Cortex of kidney (tissue), 1 donor: Measurements from ENCODE around the gene CCDC69.

ENCODE experiments used
- DNase-seq: peaks from one replicate; lab custom pipeline; 2025; lab: John Stamatoyannopoulos, UW

CCDC69 gene

DNA sequence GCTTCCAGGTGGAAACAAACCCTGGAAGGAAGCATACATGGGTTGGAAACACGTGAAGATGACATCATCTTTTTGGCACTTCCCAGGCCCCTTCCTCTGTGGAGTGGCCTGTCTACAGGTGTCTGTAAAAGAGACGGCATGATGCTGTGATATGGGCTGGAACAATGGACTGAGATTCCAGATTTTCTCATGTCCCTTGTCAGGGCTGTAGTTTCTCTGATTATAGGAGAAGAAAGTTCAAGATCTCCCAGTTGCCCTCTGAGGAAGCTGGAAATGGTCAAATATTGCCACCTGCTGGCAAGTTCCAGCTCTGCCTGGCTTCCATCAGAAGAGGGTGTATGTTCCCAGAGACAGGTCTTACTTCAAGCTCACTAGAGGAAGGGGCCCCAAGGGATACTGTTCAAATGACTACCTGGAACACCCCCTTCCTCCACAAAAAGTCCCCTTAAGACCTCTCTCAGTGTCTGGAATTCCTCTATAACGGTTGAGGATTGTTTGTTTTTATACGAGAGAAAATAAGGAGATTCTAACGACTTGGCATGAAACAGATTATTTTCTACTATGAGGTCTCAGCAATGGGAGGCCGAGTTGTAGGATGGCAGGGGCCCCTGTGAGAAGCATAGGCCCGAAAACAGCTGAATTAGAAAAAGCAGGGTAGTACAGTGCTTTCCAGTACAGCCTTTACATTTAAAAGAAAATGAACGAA lies 59.1 kb downstream of the CCDC69 start:
- DNase-seq, result no peak

DNA sequence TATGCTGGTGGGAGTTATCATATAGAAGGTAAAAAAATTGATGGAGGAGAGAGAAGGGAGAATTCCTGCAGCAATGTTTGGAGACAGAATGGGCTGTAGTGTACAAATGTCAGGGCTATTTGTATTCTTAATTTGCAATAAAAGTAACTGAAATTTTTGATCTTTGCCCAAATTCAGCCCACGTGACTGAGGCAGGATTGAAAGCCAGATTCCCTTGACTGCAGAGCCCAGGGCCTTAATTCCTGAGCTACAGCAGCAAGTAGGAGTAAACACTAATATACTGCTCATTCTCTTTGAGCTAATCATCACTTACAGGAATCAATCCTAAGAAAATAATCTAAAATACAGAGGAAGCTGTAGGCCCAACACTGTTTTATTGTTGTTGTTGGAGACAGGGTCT lies 61.1 kb downstream of the CCDC69 start:
- DNase-seq, result no peak

DNA sequence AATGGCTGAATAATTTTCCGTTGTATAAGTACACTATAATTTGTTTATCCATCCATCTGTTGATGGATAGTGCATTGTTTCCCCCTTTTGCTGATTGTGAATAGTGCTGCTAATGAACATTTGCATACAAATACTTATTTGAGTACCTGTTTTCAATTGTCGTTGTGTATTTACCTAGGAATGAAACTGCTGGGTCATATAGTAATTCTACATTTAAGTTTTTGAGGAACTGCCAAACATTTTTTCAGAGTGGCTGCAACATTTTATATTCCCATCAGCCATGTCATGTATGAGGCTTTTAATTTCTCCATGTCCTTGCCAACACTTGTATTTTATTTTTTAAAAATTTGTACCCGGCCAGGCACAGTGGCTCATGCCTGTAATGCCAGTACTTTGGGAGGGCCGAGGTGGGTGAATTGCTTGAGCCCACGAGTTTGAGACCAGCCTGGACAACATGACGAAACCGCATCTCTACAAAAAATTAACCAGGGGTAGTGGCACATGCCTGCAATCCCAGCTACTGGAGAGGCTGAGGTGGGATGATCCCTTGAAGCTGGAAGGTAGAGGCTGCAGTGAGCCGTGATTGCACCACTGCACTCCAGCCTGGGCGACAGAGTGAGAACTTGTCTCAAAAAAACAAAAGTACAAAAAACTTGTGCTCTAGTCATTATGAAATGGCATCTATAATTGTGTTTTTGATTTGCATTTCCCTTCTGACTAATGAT lies 64.1 kb downstream of the CCDC69 start:
- no peak for DNase-seq

DNA sequence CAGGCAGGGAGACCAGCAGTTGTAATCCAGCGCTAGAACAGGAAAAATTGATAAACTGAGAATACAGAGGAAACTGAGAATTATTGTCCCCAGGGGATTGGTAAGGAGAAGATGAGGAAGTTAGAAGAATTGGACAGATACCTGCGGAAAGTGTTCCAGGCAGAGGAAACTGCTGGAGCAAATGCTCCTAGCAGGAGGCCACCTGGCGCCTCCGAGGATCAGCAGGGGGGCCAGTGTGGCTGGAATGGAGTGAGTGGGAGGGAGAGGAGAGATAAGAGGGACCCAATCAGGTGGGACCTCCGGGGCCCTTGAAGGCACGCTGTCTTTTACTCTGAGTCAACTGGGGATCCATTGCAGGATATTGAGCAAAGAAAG lies 65.6 kb downstream of the CCDC69 start:
- DNase-seq, result no peak

DNA sequence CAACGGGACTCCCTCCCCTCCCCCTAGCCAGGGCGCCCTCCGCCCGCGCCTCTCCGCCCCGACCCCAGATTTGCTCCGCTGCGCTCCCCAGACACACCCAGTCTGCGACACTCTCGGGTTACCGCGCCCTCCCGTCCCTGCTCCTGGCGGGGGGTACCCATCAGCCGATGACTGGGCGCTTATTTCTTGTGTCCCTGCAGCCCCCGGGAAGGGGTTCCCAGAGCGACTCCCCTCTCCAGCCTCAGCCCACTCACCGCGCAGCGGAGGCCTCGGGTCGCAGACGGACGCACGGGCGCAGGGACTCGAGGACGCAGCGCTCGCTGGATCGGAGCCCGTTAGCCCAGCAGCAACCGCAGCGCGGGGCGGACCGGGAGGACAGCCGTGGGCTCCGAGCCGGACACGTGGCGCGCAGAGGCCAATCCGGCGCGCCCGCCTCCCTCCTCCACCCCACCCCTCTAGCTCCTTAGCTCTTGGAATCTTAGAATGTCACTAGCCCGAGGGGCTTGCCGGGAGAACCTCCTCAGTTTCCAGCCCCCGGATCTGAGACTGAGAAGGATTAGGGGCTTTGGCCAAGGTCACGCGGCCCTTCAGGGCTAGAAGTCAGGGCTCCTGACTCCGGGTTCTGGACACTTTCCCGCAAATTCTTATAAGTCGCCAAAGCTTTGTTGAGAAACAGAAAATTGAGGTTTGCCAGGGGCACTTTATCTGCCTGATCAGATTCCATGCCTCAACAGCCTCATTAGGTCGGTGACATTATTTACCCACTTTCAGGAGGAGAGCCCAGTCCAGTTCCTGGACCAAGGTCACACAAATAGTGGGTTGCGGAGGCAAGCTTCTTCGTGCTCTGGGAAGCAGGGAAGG lies 66.2 kb downstream of the CCDC69 start, which contains the start of gene ANXA6:
ANXA6 (minus strand) TSS at position 354 of the 861 bp plus-strand sequence. CDS start 9,878 bp downstream, outside the sequence.
- no peak for DNase-seq

DNA sequence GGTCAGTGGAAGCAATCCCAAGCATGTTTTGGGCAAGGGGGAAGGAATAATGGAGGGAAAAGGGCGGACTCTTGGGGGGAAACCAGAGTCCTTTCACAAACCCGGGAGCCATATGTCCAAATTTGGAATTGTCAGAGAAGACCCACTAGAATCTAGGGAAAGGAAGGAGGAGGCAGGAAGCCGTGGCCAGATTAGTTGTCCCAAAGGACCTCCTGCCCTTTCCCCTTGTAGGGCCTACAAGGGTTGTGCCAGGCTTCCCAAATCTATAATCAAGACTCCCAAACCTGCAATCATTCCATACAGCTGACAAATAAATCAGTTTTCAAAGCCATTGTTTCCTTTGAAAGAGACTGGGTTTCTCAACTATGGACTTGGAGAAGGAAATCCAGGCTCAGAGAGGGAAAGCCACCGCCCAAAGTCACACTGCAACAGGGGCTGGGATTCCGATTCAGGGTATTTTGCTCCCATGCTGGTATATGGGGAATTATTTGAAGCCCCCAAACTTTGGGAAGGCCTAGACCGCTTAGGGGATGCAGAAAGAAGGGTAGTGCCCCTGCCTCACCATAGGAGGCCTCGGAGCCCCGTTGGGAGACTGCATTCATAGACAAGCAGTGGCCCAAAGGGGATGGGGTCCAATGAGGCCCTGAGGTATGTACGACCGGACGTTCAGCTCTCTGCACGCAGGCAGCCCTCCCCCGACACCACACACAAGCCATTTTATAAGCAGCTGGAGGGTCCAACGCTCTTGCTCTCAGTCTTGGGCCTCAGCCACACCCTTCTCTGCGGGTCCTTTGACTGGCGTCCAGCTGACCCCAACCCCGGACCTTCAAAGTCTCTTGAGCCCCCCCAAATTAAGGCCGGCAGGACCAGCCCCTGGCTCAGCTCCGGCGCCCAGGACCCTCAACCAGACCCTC lies 67.1 kb downstream of the CCDC69 start:
- no peak for DNase-seq

DNA sequence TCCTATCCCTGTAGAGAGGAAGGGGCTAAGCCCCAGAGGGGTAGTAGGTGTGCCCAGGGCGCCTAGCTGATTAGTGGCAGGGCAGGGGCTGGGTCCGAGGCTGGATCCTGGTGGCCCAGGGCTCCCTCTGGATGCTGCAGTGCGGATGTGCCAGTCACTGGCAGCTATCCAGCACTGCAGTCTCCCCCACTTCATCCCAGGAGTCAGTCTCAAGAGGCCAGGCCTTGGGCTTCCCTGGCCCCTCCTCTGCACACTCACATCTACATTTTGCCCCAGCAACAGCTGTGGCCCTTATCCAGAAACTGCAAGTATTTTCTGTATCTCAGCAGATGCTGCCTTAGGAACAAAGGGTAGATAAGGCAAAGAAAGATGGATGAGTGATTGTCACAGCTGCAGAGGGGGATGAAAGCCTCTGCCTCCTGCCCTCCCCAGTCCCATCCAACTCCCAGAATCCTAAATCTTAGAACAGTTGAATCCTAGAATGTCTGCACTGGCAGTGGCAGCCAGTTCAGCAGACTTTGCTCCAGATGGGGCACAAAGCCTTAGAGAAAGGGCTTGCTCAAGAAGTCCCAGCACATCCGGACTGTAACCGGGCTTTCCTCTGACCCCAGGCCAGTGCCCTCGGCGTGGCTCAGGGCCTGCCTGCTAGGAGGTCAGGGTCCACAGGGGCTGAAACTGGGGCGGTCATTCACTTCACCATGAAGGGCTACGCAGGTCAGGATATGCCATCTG lies 68.0 kb downstream of the CCDC69 start:
- no peak for DNase-seq

DNA sequence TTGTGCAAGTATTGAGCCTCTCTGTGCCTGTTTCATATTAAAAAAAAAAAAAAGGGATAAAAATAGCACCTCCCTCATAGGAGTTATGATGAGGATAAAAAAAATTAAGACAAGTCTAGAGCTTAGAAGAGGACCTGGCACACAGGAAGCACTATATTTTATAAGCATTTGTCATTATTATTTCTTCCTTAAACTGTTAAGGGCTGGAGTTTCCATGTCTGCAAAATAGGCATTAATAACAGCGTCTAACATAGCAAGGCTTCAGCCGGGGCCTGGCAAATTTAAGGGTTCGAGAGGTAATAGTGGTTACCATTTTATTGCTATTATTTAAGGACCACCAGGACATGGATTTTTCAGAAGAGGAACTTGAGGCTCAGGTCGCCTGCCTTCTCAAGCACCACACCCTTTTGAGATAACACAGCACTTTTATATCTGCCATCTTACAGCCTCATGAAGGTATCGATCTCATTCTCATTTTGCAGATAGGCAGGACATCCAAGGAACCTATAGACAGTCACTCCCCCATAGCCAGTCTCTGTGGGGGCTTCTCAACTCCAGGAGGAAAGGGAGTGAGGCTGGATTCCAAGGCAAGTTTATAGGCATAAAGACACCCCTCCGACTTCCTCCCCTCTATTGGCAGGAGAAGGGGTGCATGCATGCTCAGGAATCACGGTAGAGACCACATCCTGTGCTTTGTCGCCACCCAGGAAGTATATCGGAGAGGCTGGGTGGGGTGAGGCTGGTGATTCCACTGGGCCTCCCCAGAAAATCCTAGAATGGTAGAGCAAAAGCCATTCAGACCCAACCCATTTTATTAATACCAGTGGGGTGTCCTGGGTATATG lies 68.7 kb downstream of the CCDC69 start:
- DNase-seq, result no peak

DNA sequence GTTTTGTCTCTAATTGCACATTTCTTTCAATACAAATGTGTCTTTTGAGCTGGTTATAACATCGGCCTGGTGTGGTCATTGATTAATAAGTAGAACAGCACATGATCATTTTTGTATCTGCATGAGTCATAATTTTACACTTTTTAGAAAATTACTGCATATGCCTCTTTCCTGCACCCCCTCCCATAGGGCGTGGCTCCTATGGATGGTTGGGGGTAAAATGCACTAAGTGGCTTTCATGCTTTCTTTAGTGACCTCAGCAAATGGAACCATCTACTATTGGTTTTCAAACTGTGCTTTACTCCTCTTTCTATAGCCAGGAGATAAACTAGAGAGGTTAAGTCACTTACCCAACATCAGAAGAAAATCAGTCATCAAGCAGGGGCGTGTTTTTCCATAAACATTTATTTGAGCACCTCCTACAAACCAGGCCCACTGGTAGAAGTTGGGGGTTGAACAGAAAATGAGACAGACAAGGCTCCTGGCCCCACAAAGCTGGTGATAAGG lies 70.1 kb downstream of the CCDC69 start:
- DNase-seq, result no peak

DNA sequence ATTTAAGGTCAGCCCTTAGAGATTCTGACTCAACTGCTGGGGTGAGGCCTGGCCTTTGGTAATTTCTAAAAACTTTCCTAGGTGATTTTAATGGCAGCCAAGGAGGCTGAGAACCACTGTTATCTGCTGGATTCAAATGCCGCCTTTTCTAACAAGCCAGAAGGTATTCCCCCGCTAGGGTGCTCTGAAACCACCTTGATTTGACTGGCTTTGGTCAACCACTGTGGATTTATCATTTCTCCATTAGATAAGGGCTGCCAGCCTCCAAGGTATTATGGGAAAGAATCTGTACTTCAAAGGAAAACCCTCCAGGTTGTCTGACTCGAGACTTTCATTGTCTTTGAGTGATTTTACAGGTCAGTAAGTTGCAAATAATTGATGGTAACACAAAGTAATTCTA lies 70.6 kb downstream of the CCDC69 start:
- DNase-seq, result no peak

DNA sequence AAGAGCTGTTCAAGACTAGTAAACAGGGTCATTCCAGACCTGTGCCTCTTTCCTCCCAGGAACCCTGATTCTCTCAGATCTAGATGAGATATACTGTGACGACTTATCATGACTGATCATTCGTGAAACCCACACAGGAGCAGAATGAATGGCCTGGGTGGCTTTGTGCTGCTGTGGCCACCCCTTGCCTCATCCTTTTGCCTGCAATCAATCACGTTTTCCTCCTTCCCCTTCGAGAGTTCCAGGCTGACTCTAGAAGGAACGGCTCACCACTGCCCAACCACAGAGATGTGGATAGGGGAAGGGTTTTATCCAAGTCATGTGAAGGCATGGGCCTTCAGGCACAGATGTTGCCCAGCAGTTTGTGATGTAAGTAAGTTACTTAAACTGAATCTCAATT lies 72.1 kb downstream of the CCDC69 start:
- DNase-seq, result no peak

DNA sequence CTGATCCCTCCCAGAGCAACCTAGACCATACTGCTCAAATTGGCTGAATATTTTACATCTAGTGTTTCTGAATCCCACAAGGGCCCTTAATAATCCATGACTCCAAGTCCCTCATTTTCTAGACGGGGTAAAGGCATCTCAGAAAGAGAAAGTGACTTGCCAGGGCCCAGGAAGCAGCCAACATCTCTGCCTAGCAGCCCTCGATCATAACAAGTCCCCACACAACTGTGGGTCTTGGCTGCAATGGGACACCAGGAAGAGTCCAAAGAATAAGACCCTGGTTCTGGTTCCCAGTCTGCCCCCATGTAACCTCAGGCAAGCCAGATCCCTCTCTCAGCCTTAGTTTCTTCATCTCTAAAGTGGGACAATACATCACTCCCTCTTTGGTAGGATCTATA lies 72.6 kb downstream of the CCDC69 start:
- DNase-seq, result no peak

DNA sequence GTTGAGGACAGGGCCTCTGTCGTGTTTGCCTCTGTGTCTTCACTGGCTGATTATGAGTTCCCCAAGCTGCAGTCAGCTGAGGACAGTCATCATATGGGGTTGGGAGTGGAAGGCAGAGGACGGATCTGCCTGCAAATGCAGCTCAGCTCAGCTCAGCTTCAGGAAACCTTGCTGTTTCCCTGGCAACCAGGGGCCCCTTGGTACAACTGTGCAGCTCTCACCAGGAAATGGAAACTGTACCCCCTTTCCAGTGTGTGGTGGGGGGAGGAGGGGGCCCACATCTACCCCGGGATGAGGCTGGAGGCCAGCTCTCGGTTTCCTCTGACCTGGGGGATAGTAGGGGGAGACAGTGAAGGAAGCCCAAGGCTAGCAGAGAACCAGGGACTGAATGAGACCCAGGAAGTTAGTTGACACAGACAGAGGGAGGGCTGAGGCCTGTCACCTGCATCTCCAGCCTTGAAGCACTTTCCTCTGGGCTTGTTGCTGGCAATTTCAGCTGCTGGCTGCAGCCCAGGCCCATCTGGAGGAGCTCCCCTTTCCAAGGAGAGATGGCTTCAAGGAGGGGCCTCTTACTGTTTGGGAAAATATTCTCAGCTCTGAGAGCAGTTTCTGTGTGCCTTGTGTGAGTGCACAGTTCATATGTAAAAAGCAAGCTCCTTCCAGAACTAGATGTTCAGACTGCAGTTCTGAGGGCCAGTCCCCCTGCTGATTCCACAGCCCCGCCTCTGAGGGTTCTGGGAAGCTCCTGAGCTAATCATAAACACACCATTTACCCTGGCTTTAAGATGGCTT lies 73.2 kb downstream of the CCDC69 start:
- DNase-seq, result no peak

DNA sequence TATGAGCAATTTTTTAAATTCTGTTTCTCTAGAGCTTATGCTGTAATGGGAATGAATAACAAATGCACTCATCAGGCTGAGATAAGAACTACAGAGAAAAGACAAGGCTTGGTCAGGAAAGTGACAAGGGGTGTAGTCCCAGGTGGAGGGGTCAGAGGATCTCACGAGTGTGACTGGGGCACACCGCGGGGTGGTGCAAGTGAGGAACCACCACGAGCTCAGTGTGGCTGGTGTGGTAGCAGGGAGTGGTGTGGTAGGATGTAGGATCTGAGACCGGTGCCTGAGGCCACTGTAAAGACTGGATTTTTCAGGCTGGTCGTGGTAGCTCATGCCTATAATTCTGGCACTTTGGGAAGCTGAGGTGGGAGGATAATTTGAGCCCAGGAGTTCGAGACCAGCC lies 75.3 kb downstream of the CCDC69 start:
- no peak for DNase-seq

DNA sequence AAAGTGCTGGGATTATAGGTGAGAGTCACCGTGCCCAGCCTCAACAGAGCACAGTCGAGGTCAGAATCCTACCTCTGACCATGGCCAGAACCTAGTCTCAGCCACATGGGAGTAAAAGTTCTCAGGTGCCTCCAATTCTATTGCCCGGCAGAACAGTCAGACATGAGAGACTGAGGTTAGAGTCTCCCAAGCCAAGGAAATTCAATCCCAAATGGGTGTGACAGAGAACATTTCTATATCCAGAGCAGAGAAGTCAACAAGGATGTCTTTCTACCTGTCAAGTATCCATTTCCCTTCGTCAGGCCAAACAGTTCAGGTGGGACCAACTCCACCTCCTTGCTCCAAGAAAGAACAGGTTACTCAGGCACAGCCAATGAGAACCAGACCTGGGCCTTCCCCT lies 76.9 kb downstream of the CCDC69 start:
- DNase-seq, result no peak

DNA sequence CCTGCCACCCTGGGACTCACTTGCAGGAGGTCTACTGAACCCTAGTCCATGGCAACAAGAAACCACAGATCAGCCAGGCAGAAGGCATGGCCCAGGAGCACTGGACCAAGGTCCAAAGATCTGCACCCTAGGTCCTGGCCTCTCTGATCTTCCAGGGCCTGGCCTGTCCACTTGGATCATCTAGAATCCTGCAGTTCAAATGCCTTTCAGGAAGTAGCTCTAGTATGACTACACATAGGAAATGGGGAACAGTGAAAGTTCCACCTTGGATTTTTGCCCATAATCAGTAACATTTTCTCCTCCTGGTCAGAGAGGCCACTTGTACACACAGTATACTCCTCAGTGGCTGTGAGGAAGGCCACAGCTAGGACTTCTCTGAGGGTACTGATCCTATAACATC lies 77.8 kb downstream of the CCDC69 start:
- no peak for DNase-seq

DNA sequence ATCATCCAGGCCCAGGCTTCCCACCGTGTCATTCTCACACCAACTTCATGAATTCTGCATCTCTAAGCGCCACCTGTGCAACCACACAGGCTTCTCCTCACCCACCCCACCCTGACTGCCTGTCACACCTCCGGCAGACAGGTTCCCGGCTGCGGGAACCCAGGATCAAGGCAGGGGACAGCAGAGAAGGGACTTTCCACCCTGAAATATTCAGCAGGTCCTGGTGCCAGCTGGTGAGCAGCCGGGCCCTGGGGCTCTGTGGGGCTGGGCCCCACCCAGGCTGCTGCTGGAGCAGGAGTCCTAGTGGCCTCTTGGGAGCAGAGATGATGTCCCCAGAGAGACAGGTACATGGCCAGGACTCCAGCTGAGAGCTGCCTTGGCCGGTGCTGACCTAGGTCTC lies 79.0 kb downstream of the CCDC69 start:
- DNase-seq, result no peak

DNA sequence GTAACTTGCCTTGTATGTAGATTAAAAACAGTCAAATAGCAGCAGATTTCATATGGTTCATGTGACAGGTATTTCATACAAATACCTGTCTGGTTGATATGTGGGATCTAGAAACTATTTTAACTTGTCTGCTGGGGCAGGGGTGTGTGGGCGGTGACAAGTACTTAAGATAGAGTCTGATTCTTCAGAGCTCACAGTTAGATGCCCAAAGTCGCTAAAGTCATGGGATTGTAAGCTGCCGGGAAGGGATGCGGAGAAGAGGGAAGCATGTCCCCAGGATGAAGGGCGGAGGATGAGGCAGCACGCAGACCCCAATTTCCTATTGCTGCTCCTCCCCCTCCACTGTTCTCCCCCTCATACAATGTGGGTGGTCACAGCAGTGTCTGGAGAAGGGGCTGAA lies 79.6 kb downstream of the CCDC69 start:
- DNase-seq, result no peak

DNA sequence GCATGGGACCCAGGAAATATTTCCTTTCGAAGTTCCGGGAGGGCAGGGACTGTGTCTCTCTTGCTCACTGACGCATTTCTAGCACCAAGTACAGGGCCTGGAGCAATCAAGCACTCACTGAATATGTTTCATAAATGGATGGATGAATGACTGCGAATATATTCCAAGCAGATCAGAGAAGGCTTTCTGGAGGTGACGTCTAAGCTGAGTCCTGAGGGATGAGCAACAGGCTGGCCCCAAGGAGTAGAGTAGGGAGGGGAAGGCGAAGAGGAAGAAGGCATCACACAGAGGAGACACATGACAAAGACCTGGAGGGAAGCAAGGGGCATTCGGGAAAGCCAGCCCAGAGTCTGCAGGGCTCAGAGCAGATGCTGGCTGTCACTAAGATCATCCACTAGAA lies 80.2 kb downstream of the CCDC69 start:
- DNase-seq, result no peak
